ENCODE data around the gene MAPK10. TPM values are rescaled to one million over a fixed set of nuclear protein-coding genes. Genes with fewer than 3 reads are reported as not detected.

MAPK10 gene
- total RNA-seq, 1 experiment from 2014 or later: 0.44 TPM

- no peaks in the 10 kb centered on the region for H3F3A ChIP-seq (ENCODE audit: low read length, unreplicated experiment)
- H3K9ac ChIP-seq (ENCODE audit: low read length): no peak overlapping the region
- DNase-seq: no peak
- H3K27me3 ChIP-seq (ENCODE audit: low read length): no peaks in the 10 kb centered on the region
- no peaks in the 10 kb centered on the region for H3K9me3 ChIP-seq (ENCODE audit: low read length)
- BruUV-seq (replicated peaks): no TSS peak
- H2AFZ ChIP-seq (ENCODE audit: low read length): no peak overlapping the region
- H3K4me3 ChIP-seq (ENCODE audit: low read length): no peak overlapping the region
- intact Hi-C loops (cut with micrococcal nuclease): no loop called here
- no peak for ATAC-seq
- no peaks in the 10 kb centered on the region for H3K79me2 ChIP-seq (ENCODE audit: low read length)
- ChIA-PET POLR2A (ENCODE audit: unreplicated experiment) (no interaction called here), CTCF (no interaction called here)
- no peaks in the 10 kb centered on the region for H3K36me3 ChIP-seq (ENCODE audit: low read depth, low read length)
- TF ChIP-seq EZH2phosphoT487 (IDR thresholded peaks at IDR 0.05; ENCODE audit: borderline replicate concordance, low read length): no peak
- no peak for TF ChIP-seq CTCF (conservative IDR thresholded peaks at IDR 0.05; ENCODE audit: low read depth, low read length)
- no peaks in the 10 kb centered on the region for H3K9me2 ChIP-seq (replicated peaks; ENCODE audit: low read length)
- H4K20me1 ChIP-seq (ENCODE audit: low read length): no peaks in the 10 kb centered on the region
- no peaks in the 10 kb centered on the region for H3K4me1 ChIP-seq (ENCODE audit: insufficient read depth, low read length)
- H3K27ac ChIP-seq (ENCODE audit: low read length): no peak overlapping the region
- no peak overlapping the region for H3K4me2 ChIP-seq (ENCODE audit: low read length)
Observed at GRCh38 chr4:86129546-86129945, 230.3 kb downstream of the MAPK10 start.

- DNase-seq (no peak), ATAC-seq (no peak)
- H2AFZ ChIP-seq (ENCODE audit: low read length): no peak overlapping the region
- H3K4me3 ChIP-seq (ENCODE audit: low read length): no peak overlapping the region
- BruUV-seq (replicated peaks): no TSS peak
- H3K27ac ChIP-seq (ENCODE audit: low read length): no peak overlapping the region
- no peaks in the 10 kb centered on the region for H3K9me2 ChIP-seq (replicated peaks; ENCODE audit: low read length)
- no peaks in the 10 kb centered on the region for H3K79me2 ChIP-seq (ENCODE audit: low read length)
- ChIA-PET CTCF (no interaction called here), POLR2A (ENCODE audit: unreplicated experiment) (no interaction called here)
- H3K9me3 ChIP-seq (ENCODE audit: low read length): no peaks in the 10 kb centered on the region
- no peaks in the 10 kb centered on the region for H3K4me1 ChIP-seq (ENCODE audit: insufficient read depth, low read length)
- no peaks in the 10 kb centered on the region for H3K27me3 ChIP-seq (ENCODE audit: low read length)
- no peak overlapping the region for H3K4me2 ChIP-seq (ENCODE audit: low read length)
- TF ChIP-seq CTCF (conservative IDR thresholded peaks at IDR 0.05; ENCODE audit: low read depth, low read length) (no peak), EZH2 (IDR thresholded peaks at IDR 0.05; ENCODE audit: low read length, unreplicated experiment) (no peak), EZH2phosphoT487 (IDR thresholded peaks at IDR 0.05; ENCODE audit: borderline replicate concordance, low read length) (no peak)
- H3K36me3 ChIP-seq (ENCODE audit: low read depth, low read length): no peaks in the 10 kb centered on the region
- intact Hi-C loops (cut with micrococcal nuclease): no loop called here
- no peaks in the 10 kb centered on the region for H3F3A ChIP-seq (ENCODE audit: low read length, unreplicated experiment)
- H4K20me1 ChIP-seq (ENCODE audit: low read length): no peaks in the 10 kb centered on the region
- H3K9ac ChIP-seq (ENCODE audit: low read length): no peak overlapping the region
Observed at GRCh38 chr4:86122404-86122803, 237.4 kb downstream of the MAPK10 start.

- CTCF ChIA-PET: no interaction called here
- intact Hi-C loops (cut with micrococcal nuclease): no loop called here
- ATAC-seq (no peak), DNase-seq (no peak)
- no peak for TF ChIP-seq CTCF (conservative IDR thresholded peaks at IDR 0.05; ENCODE audit: low read depth, low read length)
- Histone ChIP-seq H3F3A (ENCODE audit: low read length, unreplicated experiment) (no peaks in the 10 kb centered on the region), H4K20me1 (ENCODE audit: low read length) (no peaks in the 10 kb centered on the region), H2AFZ (ENCODE audit: low read length) (no peak overlapping the region), H3K4me3 (ENCODE audit: low read length) (no peak overlapping the region), H3K9me2 (replicated peaks; ENCODE audit: low read length) (no peaks in the 10 kb centered on the region), H3K27ac (ENCODE audit: low read length) (no peak overlapping the region), H3K4me2 (ENCODE audit: low read length) (no peak overlapping the region), H3K9me3 (ENCODE audit: low read length) (no peaks in the 10 kb centered on the region), H3K36me3 (ENCODE audit: low read depth, low read length) (no peaks in the 10 kb centered on the region), H3K79me2 (ENCODE audit: low read length) (no peaks in the 10 kb centered on the region), H3K27me3 (ENCODE audit: low read length) (no peaks in the 10 kb centered on the region), H3K9ac (ENCODE audit: low read length) (no peak overlapping the region), H3K4me1 (ENCODE audit: insufficient read depth, low read length) (no peaks in the 10 kb centered on the region)
- no TSS peak for BruUV-seq (replicated peaks)
- POLR2A ChIA-PET (ENCODE audit: unreplicated experiment): no interaction called here
Observed at GRCh38 chr4:86118711-86119110, 241.1 kb downstream of the MAPK10 start.

Measured in PC-3 (cell line).